Activated naive CD8-positive, alpha-beta T cell treated with anti-CD3 and anti-CD28 coated beads for 36 hours (primary cell): ENCODE measurements around the gene SCRT2. TPM values are rescaled to one million over a fixed set of nuclear protein-coding genes. Genes with fewer than 3 reads are reported as not detected.

Experiments used
- DNase-seq: peaks from one replicate; pipeline ENCODE4 v3.0.0; 2021
- H3K27ac Mint-ChIP-seq: one replicate; pipeline ENCODE4 v1.8.0; 2022; ENCODE audit warnings: mild to moderate bottlenecking, moderate library complexity, mixed read lengths
- H3K27me3 Mint-ChIP-seq: one replicate; pipeline ENCODE4 v1.8.0; 2022; ENCODE audit warnings: mild to moderate bottlenecking, mixed read lengths
- H3K36me3 Mint-ChIP-seq: one replicate; pipeline ENCODE4 v1.8.0; 2021; ENCODE audit warnings: mild to moderate bottlenecking, mixed read lengths
- H3K4me1 Mint-ChIP-seq: one replicate; pipeline ENCODE4 v1.8.0; 2021; ENCODE audit warnings: mixed read lengths
- H3K4me3 Mint-ChIP-seq: one replicate; pipeline ENCODE4 v1.8.0; 2022; ENCODE audit warnings: mild to moderate bottlenecking, moderate library complexity, mixed read lengths
- H3K9me3 Mint-ChIP-seq: one replicate; pipeline ENCODE4 v1.8.0; 2022; ENCODE audit warnings: mixed read lengths
- total RNA-seq, 2 experiments: library from RNA; stranded (reverse); gene quantifications; one replicate each; pipeline ENCODE4 v1.2.3, GENCODE V29; 2021

The SCRT2 gene
- total RNA-seq, 2 experiments from 2014 or later: not detected

DNA sequence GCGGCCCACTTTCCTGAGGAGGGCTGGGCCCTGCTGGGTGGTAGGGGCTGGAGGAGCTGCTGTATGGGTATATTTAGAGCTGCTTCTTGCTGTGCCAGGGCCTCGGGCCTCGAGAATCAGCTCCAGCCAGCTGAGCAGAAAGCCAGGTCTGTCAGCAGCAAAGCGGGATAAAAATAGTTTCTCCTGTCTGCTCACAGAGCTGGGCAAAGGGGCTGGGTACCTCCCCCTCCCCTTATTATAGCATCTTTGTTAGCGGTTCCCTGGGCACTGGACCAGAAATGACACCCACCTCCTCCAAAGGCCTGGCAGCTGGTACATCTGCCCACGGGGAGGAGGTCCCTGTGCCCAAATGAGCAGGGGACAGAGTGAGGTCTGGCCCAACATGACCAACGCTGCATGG is 6.0 kb downstream of the SCRT2 start:
- Mint-ChIP-seq H3K36me3 (no peaks in the 10 kb centered on the region), H3K27me3 (peaks cover 71% of the 10 kb centered on the region), H3K4me3 (no peak overlapping the region), H3K27ac (no peak overlapping the region), H3K9me3 (no peaks in the 10 kb centered on the region), H3K4me1 (peaks cover 5% of the 10 kb centered on the region)
- no peak for DNase-seq

- Mint-ChIP-seq H3K36me3 (no peaks in the 10 kb centered on the region), H3K4me1 (peaks cover 5% of the 10 kb centered on the region), H3K27ac (no peak overlapping the region), H3K27me3 (peaks cover 65% of the 10 kb centered on the region), H3K4me3 (no peak overlapping the region), H3K9me3 (no peaks in the 10 kb centered on the region)
- no peak for DNase-seq
Observed at GRCh38 chr20:668638-669037, 7.0 kb downstream of the SCRT2 start.

DNA sequence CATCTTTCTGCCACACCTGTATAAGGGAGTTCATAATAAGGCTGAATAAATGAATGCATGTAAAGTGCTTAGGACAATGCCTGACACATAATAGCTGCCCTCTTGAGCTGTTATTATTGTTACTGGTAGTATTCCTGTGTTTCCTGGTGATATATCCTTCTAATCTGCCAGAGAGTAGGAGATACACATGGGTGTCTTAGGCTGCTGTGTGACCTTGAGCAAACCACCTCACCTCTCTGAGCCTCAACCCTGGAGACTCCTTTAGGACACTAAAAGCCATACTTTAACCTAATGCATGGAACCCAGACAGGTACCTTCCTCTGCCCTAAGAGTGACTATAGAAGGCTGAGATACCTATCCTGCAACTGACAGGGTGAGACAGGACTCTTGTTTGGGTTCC is 7.6 kb downstream of the SCRT2 start:
- H3K4me3 Mint-ChIP-seq: no peak overlapping the region
- DNase-seq: no peak
- peaks cover 66% of the 10 kb centered on the region for H3K27me3 Mint-ChIP-seq
- H3K27ac Mint-ChIP-seq: no peak overlapping the region
- H3K4me1 Mint-ChIP-seq: peaks cover 7% of the 10 kb centered on the region
- H3K36me3 Mint-ChIP-seq: no peaks in the 10 kb centered on the region
- H3K9me3 Mint-ChIP-seq: no peaks in the 10 kb centered on the region

- Mint-ChIP-seq H3K4me3 (no peak overlapping the region), H3K27me3 (peaks cover 66% of the 10 kb centered on the region), H3K4me1 (peaks cover 8% of the 10 kb centered on the region), H3K27ac (no peak overlapping the region), H3K9me3 (no peaks in the 10 kb centered on the region), H3K36me3 (no peaks in the 10 kb centered on the region)
- DNase-seq: peak; percentile 52
Observed at GRCh38 chr20:667351-668034, 8.1 kb downstream of the SCRT2 start.

DNA sequence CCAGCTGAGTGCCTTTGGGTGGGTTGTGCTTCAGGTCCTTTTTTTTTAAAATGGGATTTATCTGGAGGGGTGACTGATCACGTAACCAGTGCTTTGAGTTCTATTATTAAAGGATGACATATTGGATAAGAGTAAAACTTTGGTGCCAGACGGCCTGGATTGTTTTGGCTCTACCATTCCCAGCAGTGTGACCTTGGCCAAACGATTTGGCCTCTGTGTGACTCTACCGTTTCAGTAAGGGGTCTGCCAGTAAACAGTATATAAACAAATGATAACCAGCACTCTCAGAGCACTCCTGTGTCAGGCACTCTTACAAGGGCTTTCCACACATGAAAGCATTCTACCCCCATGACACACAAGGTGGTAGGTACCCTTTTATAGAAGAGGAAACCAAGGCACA is 8.7 kb downstream of the SCRT2 start:
- peaks cover 66% of the 10 kb centered on the region for H3K27me3 Mint-ChIP-seq
- no peaks in the 10 kb centered on the region for H3K9me3 Mint-ChIP-seq
- H3K4me1 Mint-ChIP-seq: peaks cover 8% of the 10 kb centered on the region
- no peak for DNase-seq
- H3K4me3 Mint-ChIP-seq: no peak overlapping the region
- no peaks in the 10 kb centered on the region for H3K36me3 Mint-ChIP-seq
- no peak overlapping the region for H3K27ac Mint-ChIP-seq

GRCh38 chr20:665276-665675 is 10.3 kb downstream of the SCRT2 start:
- Mint-ChIP-seq H3K4me1 (peaks cover 11% of the 10 kb centered on the region), H3K27ac (no peak overlapping the region), H3K4me3 (no peak overlapping the region), H3K36me3 (no peaks in the 10 kb centered on the region), H3K27me3 (peaks cover 71% of the 10 kb centered on the region), H3K9me3 (no peaks in the 10 kb centered on the region)
- DNase-seq: no peak

DNA sequence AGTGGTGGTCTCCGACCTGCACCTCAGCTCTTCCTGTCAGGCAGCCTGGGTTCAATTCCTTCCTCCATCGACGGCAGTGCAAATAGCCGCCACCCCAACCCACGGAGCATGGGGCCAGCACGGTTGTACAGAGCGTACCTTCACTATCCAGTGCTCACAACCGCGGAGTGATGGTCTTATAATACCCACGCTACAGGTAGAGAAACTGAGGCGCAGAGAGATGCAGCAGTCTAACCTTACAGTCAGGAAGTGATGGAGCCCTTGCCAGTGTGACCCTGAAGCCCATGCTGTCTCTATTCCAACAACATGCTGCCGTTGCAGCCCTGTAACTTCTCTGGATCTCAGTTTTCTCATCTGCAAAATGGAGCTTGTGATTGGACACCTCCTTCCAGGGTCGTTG is 11.0 kb downstream of the SCRT2 start:
- Mint-ChIP-seq H3K27ac (no peak overlapping the region), H3K36me3 (no peaks in the 10 kb centered on the region), H3K9me3 (no peaks in the 10 kb centered on the region), H3K4me3 (no peak overlapping the region), H3K4me1 (peaks cover 11% of the 10 kb centered on the region), H3K27me3 (peaks cover 78% of the 10 kb centered on the region)
- no peak for DNase-seq

- Mint-ChIP-seq H3K27ac (no peak overlapping the region), H3K36me3 (no peaks in the 10 kb centered on the region), H3K4me1 (peaks cover 11% of the 10 kb centered on the region), H3K9me3 (no peaks in the 10 kb centered on the region), H3K4me3 (no peak overlapping the region), H3K27me3 (peaks cover 82% of the 10 kb centered on the region)
- DNase-seq: no peak
Observed at GRCh38 chr20:664151-664550, 11.5 kb downstream of the SCRT2 start.

DNA sequence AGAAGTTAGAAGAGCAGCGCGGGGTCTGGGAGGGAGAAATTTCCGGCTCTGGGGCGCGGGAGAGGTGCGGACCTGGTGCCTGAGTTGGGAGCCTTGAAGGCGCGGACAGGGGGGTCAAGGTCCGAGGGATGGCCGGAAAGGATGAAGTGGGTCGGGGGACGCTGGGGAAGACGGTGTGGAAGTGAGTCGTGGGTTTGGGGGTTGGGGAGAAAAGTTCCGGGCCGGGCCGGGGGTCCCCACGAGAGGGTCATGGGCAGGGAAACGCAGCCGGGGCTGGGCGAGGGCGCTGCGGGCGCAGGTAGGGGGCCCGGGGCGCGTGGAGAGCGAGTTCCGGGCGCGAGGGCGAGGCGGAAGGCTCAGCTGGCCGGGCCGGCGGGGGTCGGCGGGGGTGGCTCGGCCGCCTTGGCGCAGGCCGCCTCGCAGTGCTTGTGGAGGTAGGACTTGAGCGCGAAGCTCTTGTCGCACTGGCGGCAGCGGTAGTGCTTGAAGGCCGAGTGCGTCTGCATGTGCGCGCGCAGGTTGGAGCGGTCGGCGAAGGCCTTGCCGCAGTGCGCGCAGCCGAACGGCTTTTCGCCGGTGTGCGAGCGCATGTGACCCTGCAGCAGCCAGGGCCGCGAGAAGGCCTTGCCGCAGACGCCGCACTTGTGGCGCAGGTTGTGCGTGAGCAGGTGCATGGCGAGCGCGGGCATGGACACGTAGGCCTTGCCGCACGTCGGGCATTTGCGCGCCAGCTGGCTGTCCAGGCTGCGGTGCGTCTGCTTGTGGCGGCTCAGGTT is 12.1 kb downstream of the SCRT2 start:
- H3K36me3 Mint-ChIP-seq: no peaks in the 10 kb centered on the region
- peak; percentile 34 for DNase-seq
- no peak overlapping the region for H3K27ac Mint-ChIP-seq
- H3K27me3 Mint-ChIP-seq: peaks cover 87% of the 10 kb centered on the region
- H3K4me1 Mint-ChIP-seq: peaks cover 11% of the 10 kb centered on the region
- H3K9me3 Mint-ChIP-seq: no peaks in the 10 kb centered on the region
- no peak overlapping the region for H3K4me3 Mint-ChIP-seq

DNA sequence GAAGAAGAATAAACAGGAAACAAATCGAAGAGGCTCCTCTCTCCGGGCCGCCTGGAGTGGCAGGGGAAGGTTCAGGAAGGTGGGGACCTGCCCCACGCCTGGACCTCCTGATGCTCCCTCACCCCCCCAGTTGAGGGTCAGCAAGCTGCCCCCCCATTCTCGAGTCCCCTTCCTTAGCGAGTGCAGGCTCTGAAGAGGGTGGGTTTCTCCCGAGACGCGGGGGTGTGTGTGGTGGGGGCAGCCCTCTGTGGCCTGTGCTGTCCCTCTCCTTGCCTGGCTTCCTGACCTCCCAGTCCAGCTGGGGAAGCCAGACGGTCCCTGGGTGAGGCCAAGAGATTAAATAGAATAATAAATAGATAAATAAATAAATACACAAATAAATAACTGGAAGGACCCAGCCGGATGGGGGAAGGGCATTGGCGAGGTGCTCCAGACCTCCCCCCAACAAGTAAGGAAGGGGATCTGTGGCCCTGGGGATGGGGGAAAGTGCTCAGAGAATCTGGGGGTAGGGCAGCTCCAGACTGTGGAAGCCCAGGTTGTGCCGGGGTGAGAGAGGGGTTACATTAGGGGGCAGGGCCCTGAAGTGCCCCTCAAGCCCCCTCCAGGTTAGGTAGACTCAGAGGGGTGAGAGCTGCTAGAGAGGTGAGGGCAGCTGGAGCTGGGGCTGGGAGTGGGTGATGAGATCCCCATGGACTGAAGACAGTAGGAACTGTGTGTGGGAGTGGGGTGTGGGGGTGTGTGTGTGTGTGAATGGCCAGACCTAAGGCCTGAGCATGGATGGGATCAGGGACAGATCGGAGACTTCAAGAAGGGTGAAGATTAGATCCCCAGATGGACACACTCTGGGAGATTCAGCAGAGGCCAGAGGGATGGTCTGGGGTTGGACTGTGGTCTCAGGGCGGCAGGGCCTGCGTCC is 13.1 kb downstream of the SCRT2 start:
- Mint-ChIP-seq H3K27me3 (peaks cover 87% of the 10 kb centered on the region), H3K9me3 (no peaks in the 10 kb centered on the region), H3K27ac (no peak overlapping the region), H3K4me3 (no peak overlapping the region), H3K4me1 (peaks cover 11% of the 10 kb centered on the region), H3K36me3 (no peaks in the 10 kb centered on the region)
- no peak for DNase-seq

DNA sequence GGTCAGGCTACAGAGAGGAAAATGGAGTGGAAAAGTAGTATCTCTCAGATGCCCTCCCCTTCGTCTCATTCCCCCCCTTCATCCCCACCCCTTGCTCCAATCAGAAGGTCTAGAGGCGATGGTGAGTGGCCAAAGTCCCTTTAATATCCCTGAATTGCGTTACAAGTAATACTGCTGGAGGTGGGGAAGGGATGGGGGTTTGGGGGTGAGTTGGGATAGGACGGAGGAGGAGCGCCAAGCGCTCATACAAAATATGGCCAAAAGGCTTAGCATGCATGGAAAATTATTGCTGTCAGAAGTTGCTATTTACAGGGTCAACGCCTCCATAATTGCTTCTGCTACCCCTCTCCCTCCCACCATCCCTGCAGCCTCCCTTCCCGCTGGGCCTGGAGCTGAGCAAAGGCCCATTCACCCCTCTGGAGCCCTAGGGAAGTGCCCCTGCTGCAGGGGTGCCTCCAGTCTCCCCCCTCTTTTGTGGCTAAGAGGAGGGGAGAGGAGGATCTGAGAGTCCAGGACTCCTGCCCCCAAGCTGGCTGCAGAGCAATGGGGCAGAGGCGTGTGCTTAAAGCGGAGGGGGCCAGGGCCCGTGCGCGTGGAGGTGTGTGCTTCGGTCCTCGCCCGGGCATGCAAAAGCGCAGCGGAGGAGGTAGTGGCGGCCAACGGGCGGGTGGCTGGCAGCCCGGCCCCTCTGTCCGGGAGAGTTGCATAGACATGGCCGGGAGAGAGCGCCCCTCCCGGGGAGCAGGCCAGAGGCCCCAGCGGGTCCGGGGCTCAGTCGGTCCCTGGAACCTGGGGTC is 13.9 kb downstream of the SCRT2 start:
- Mint-ChIP-seq H3K27ac (no peak overlapping the region), H3K27me3 (peaks cover 79% of the 10 kb centered on the region), H3K4me1 (peaks cover 9% of the 10 kb centered on the region), H3K36me3 (no peaks in the 10 kb centered on the region), H3K9me3 (no peaks in the 10 kb centered on the region), H3K4me3 (no peak overlapping the region)
- no peak for DNase-seq

GRCh38 chr20:658731-659291 is 16.8 kb downstream of the SCRT2 start:
- Mint-ChIP-seq H3K9me3 (no peaks in the 10 kb centered on the region), H3K27ac (no peak overlapping the region), H3K27me3 (peaks cover 66% of the 10 kb centered on the region), H3K4me3 (no peak overlapping the region), H3K36me3 (no peaks in the 10 kb centered on the region), H3K4me1 (peaks cover 13% of the 10 kb centered on the region)
- DNase-seq: no peak

- H3K27ac Mint-ChIP-seq: no peak overlapping the region
- H3K4me1 Mint-ChIP-seq: peaks cover 16% of the 10 kb centered on the region
- H3K4me3 Mint-ChIP-seq: no peak overlapping the region
- peaks cover 63% of the 10 kb centered on the region for H3K27me3 Mint-ChIP-seq
- no peaks in the 10 kb centered on the region for H3K9me3 Mint-ChIP-seq
- DNase-seq: no peak
- no peaks in the 10 kb centered on the region for H3K36me3 Mint-ChIP-seq
Observed at GRCh38 chr20:658202-658601, 17.4 kb downstream of the SCRT2 start.
